Measurements from ENCODE around the gene RAB11B.

DNA sequence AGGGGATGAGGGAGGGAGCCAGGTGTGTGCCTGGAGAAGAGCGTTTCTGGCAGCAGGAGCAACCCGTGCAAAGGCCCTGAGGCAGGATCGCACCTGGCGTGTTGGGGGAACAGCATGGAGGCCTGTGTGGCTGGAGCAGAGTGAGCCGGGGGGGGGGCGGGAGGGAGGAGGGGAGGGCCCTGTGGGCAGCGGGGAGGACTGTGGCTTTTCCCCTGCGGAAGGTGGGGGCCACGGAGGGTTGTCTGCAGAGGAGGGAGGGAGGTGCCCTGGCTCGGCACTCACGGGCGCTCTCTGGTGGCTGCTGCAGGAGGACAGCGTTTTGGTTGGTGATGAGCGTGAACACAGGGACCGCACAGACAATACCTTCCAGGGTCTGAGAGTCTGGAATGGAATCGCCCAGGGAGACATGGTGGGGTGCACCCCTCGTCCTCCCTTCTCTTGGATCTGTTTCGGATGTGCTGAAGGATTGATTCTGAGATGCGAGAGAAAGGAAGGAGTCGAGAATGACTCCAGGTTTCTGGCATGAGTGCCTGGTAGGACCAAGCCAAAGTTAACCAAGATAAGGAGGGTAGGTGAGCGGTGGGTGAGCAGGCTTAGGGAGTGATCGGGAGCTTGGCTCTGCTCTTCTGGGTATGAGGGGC is 6.5 kb downstream of the RAB11B start:
- no peak for TF ChIP-seq BHLHE40 (IDR thresholded peaks at IDR 0.05; ENCODE audit: borderline replicate concordance)
- TF ChIP-seq ZNF384 (IDR thresholded peaks at IDR 0.05), result no peak
- TF ChIP-seq FOXM1 (IDR thresholded peaks at IDR 0.05; ENCODE audit: borderline replicate concordance), result no peak
- TF ChIP-seq ELF4 (IDR thresholded peaks at IDR 0.05), result no peak
- TF ChIP-seq NFRKB (IDR thresholded peaks at IDR 0.05), result no peak
- TF ChIP-seq CTBP1 (IDR thresholded peaks at IDR 0.05; ENCODE audit: borderline replicate concordance), result no peak
- TF ChIP-seq SP1 (IDR thresholded peaks at IDR 0.05), result no peak
- TF ChIP-seq L3MBTL2 (conservative IDR thresholded peaks at IDR 0.05), result no peak
- no peak for TF ChIP-seq SUZ12 (IDR thresholded peaks at IDR 0.05)
